ENCODE results near the gene TTLL11.

GRCh38 chr9:121823451-121824169 is 269.5 kb downstream of the TTLL11 start:
- no peak for TF ChIP-seq CTCF (IDR thresholded peaks at IDR 0.05)
- no peak for TF ChIP-seq ZFX (IDR thresholded peaks at IDR 0.05; ENCODE audit: borderline replicate concordance)

Measured in 22Rv1 (cell line).